ENCODE measurements around the gene GPR55. TPM values are rescaled to one million over a fixed set of nuclear protein-coding genes. Genes with fewer than 3 reads are reported as not detected.

GPR55 gene
- total and polyA plus RNA-seq, 2 donors (not counting 3 experiments of a cell fraction or from before 2014, with no cell fraction given): not detected

DNA sequence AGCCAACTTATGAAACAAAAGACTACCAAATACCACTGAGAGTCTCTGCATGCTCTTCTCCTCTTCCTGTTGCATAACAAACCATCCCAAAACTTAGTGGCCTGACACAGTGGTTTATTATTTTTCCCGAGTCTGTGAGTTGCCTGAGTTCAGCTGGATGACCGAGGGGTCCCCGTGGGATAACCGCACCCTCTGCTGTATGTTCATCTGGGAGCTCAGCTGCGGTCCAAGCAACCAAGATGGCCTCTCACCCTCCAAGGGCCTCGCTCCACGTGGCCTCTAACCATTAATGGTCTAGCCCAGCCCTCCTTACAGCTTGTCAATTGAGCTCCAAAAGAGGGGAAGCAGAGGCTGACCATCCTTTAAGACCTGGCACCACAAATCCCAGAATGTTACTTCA, 43.2 kb downstream of the GPR55 start:
- BruUV-seq (replicated peaks): no TSS peak
- no peaks in the 10 kb centered on the region for H3K9me3 ChIP-seq (replicated peaks; ENCODE audit: control insufficient read depth, insufficient read depth, low read length)
- H3K36me3 ChIP-seq (ENCODE audit: control insufficient read depth in 2 of 2, extremely low read depth in 1 of 2, insufficient read depth in 2 of 2, low read length in 2 of 2): no peaks in the 10 kb centered on the region
- no peaks in the 10 kb centered on the region for H3K4me1 ChIP-seq (ENCODE audit: control insufficient read depth, extremely low read depth, insufficient read depth, low read length)
- no peaks in the 10 kb centered on the region for H3K9me1 ChIP-seq (replicated peaks; ENCODE audit: control insufficient read depth, extremely low read depth, insufficient read depth, low read length)
- H3K4me2 ChIP-seq (ENCODE audit: insufficient read depth, low read length): no peak overlapping the region
- DNase-seq (ENCODE audit: low read depth, low spot score) (no peak), FAIRE-seq (no peak)
- H4K20me1 ChIP-seq (replicated peaks; ENCODE audit: control insufficient read depth, extremely low read depth, insufficient read depth, low read length): no peaks in the 10 kb centered on the region
- no peak overlapping the region for H3K27ac ChIP-seq (ENCODE audit: insufficient read depth, low read depth, low read length)
- ChIA-PET CTCF (no interaction called here), POLR2A (no interaction called here)
- no peak overlapping the region for H3K4me3 ChIP-seq (replicated peaks in 1 of 3; ENCODE audit: insufficient read depth in 1 of 3, low read depth in 1 of 3, low read length in 3 of 3)
- dilution Hi-C loops (cut with MboI; ENCODE audit: extremely low pct_ligation_motif_present, low sequenced_read_pairs) (no loop called here), intact Hi-C loops (cut with micrococcal nuclease) (no loop called here)
- no peak overlapping the region for H3K9ac ChIP-seq (replicated peaks; ENCODE audit: extremely low read depth, insufficient read depth, low read length)
- no peak overlapping the region for H2AFZ ChIP-seq (ENCODE audit: low read depth, low read length)
- H3K79me2 ChIP-seq (ENCODE audit: control insufficient read depth, insufficient read depth, low read length): no peaks in the 10 kb centered on the region
- no peaks in the 10 kb centered on the region for H3K27me3 ChIP-seq (ENCODE audit: control insufficient read depth in 2 of 2, insufficient read depth in 2 of 2, low read length in 2 of 2)
- TF ChIP-seq EZH2 (IDR thresholded peaks at IDR 0.05; ENCODE audit: borderline replicate concordance, low read depth, low read length, severe bottlenecking): no peak
- TF ChIP-seq FOS (IDR thresholded peaks at IDR 0.05; ENCODE audit: borderline replicate concordance, insufficient read depth, low read length): no peak
- TF ChIP-seq MYC (IDR thresholded peaks at IDR 0.05; ENCODE audit: low read depth, low read length): no peak
- TF ChIP-seq POLR2AphosphoS5 (IDR thresholded peaks at IDR 0.05; ENCODE audit: insufficient read depth, low read depth, low read length): no peak

DNA sequence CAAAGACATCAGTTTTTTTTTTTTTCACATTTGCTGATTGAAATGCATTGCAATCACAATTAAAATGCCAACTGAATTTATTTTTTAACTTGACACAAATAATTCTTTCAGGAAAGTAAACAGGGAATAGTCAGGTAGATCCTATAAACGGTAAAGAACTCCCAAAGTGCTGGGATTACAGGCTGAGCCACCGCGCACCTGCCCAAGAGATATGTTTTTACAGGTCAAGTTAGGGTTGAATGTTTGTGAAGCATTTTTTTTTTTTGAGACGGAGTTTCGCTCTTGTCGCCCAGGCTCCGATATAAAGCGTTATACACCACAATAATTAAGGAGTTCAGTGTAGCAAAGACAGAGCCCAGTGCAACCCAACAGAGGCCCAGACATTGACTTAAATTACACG, 45.2 kb downstream of the GPR55 start:
- BruUV-seq (replicated peaks): no TSS peak
- Histone ChIP-seq H3K79me2 (ENCODE audit: control insufficient read depth, insufficient read depth, low read length) (no peaks in the 10 kb centered on the region), H3K9me1 (replicated peaks; ENCODE audit: control insufficient read depth, extremely low read depth, insufficient read depth, low read length) (no peaks in the 10 kb centered on the region), H3K9me3 (replicated peaks; ENCODE audit: control insufficient read depth, insufficient read depth, low read length) (no peaks in the 10 kb centered on the region), H3K36me3 (ENCODE audit: control insufficient read depth in 2 of 2, extremely low read depth in 1 of 2, insufficient read depth in 2 of 2, low read length in 2 of 2) (no peaks in the 10 kb centered on the region), H3K4me2 (ENCODE audit: insufficient read depth, low read length) (no peak overlapping the region), H3K27me3 (ENCODE audit: control insufficient read depth in 2 of 2, insufficient read depth in 2 of 2, low read length in 2 of 2) (no peaks in the 10 kb centered on the region), H3K4me1 (ENCODE audit: control insufficient read depth, extremely low read depth, insufficient read depth, low read length) (no peaks in the 10 kb centered on the region), H3K4me3 (replicated peaks in 1 of 3; ENCODE audit: insufficient read depth in 1 of 3, low read depth in 1 of 3, low read length in 3 of 3) (no peak overlapping the region), H3K27ac (ENCODE audit: insufficient read depth, low read depth, low read length) (no peak overlapping the region), H4K20me1 (replicated peaks; ENCODE audit: control insufficient read depth, extremely low read depth, insufficient read depth, low read length) (no peaks in the 10 kb centered on the region), H3K9ac (replicated peaks; ENCODE audit: extremely low read depth, insufficient read depth, low read length) (no peak overlapping the region), H2AFZ (ENCODE audit: low read depth, low read length) (no peak overlapping the region)
- no peak for TF ChIP-seq MAX (IDR thresholded peaks at IDR 0.05; ENCODE audit: insufficient read depth, insufficient read length)
- TF ChIP-seq, protein P1, sequence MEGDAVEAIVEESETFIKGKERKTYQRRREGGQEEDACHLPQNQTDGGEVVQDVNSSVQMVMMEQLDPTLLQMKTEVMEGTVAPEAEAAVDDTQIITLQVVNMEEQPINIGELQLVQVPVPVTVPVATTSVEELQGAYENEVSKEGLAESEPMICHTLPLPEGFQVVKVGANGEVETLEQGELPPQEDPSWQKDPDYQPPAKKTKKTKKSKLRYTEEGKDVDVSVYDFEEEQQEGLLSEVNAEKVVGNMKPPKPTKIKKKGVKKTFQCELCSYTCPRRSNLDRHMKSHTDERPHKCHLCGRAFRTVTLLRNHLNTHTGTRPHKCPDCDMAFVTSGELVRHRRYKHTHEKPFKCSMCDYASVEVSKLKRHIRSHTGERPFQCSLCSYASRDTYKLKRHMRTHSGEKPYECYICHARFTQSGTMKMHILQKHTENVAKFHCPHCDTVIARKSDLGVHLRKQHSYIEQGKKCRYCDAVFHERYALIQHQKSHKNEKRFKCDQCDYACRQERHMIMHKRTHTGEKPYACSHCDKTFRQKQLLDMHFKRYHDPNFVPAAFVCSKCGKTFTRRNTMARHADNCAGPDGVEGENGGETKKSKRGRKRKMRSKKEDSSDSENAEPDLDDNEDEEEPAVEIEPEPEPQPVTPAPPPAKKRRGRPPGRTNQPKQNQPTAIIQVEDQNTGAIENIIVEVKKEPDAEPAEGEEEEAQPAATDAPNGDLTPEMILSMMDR (IDR thresholded peaks at IDR 0.05; ENCODE audit: extremely low read depth in 1 of 2, insufficient read depth in 1 of 2, low read depth in 1 of 2, low read length in 2 of 2): no peak
- no peak for TF ChIP-seq MYC (IDR thresholded peaks at IDR 0.05; ENCODE audit: low read depth, low read length)
- TF ChIP-seq FOS (IDR thresholded peaks at IDR 0.05; ENCODE audit: borderline replicate concordance, insufficient read depth, low read length): no peak
- TF ChIP-seq POLR2A (IDR thresholded peaks at IDR 0.05; ENCODE audit: low read depth, low read length): no peak
- TF ChIP-seq EZH2 (IDR thresholded peaks at IDR 0.05; ENCODE audit: borderline replicate concordance, low read depth, low read length, severe bottlenecking): no peak
- no peak for TF ChIP-seq GATA2 (IDR thresholded peaks at IDR 0.05; ENCODE audit: insufficient read depth, insufficient read length, low read depth, low read length)
- TF ChIP-seq JUN (IDR thresholded peaks at IDR 0.05; ENCODE audit: borderline replicate concordance, insufficient read depth, insufficient read length, low read depth): no peak
- TF ChIP-seq POLR2AphosphoS5 (IDR thresholded peaks at IDR 0.05; ENCODE audit: insufficient read depth, low read depth, low read length): no peak
- FAIRE-seq (no peak), DNase-seq (ENCODE audit: low read depth, low spot score) (no peak)
- intact Hi-C loops (cut with micrococcal nuclease): no loop called here
- dilution Hi-C loops (cut with MboI; ENCODE audit: extremely low pct_ligation_motif_present, low sequenced_read_pairs): no loop called here
- ChIA-PET POLR2A (no interaction called here), CTCF (no interaction called here)

All from endothelial cell of umbilical vein (primary cell).